Stimulated activated naive CD8-positive, alpha-beta T cell treated with anti-CD3 and anti-CD28 coated beads, Interleukin-15, Interleukin-2, amounts not matched to agents 100 ng/mL and 50 ng/mL, for 24 hours (primary cell): ENCODE measurements around the gene BIRC7.
A peak's percentile ranks its signal among the peaks of the same experiment; 100 is the strongest.

Experiments used
- H3K27ac Mint-ChIP-seq: one replicate; pipeline ENCODE4 v1.8.0; 2021; ENCODE audit warnings: mild to moderate bottlenecking, mixed read lengths
- H3K27me3 Mint-ChIP-seq: one replicate; pipeline ENCODE4 v1.8.0; 2021; ENCODE audit warnings: mixed read lengths
- H3K36me3 Mint-ChIP-seq: one replicate; pipeline ENCODE4 v1.8.0; 2021; ENCODE audit warnings: low read depth, mixed read lengths
- H3K4me1 Mint-ChIP-seq: one replicate; pipeline ENCODE4 v1.8.0; 2021; ENCODE audit warnings: low read depth, mixed read lengths
- H3K4me3 Mint-ChIP-seq: one replicate; pipeline ENCODE4 v1.8.0; 2021; ENCODE audit warnings: mild to moderate bottlenecking, mixed read lengths
- H3K9me3 Mint-ChIP-seq: one replicate; pipeline ENCODE4 v1.8.0; 2021; ENCODE audit warnings: mixed read lengths

The BIRC7 gene

GRCh38 chr20:63281742-63282665 is 46.3 kb downstream of the BIRC7 start:
- Mint-ChIP-seq H3K4me3 (no peak overlapping the region), H3K4me1 (no peaks in the 10 kb centered on the region), H3K36me3 (peaks cover 13% of the 10 kb centered on the region), H3K27me3 (no peaks in the 10 kb centered on the region), H3K9me3 (no peaks in the 10 kb centered on the region), H3K27ac (no peak overlapping the region)

- H3K27ac Mint-ChIP-seq = no peak overlapping the region
- no peaks in the 10 kb centered on the region for H3K27me3 Mint-ChIP-seq
- no peaks in the 10 kb centered on the region for H3K4me1 Mint-ChIP-seq
- no peak overlapping the region for H3K4me3 Mint-ChIP-seq
- H3K36me3 Mint-ChIP-seq = peaks cover 8% of the 10 kb centered on the region
- no peaks in the 10 kb centered on the region for H3K9me3 Mint-ChIP-seq
Measured at GRCh38 chr20:63282946-63283345, 47.2 kb downstream of the BIRC7 start.

- Mint-ChIP-seq H3K9me3 (no peaks in the 10 kb centered on the region), H3K4me1 (no peaks in the 10 kb centered on the region), H3K4me3 (peak overlapping the region; percentile 61), H3K36me3 (peaks cover 8% of the 10 kb centered on the region), H3K27me3 (no peaks in the 10 kb centered on the region), H3K27ac (peak overlapping the region; percentile 56)
Measured at GRCh38 chr20:63283397-63284082, 47.8 kb downstream of the BIRC7 start.

- Mint-ChIP-seq H3K36me3 (peaks cover 8% of the 10 kb centered on the region), H3K4me1 (no peaks in the 10 kb centered on the region), H3K9me3 (no peaks in the 10 kb centered on the region), H3K27ac (no peak overlapping the region), H3K27me3 (no peaks in the 10 kb centered on the region), H3K4me3 (peak overlapping the region; percentile 61)
Measured at GRCh38 chr20:63284083-63284440, 48.4 kb downstream of the BIRC7 start.

- Mint-ChIP-seq H3K36me3 (peaks cover 4% of the 10 kb centered on the region), H3K4me3 (peak overlapping the region; percentile 73), H3K27me3 (no peaks in the 10 kb centered on the region)
Measured at GRCh38 chr20:63284544-63284949, 48.8 kb downstream of the BIRC7 start.

GRCh38 chr20:63284981-63285524 is 49.3 kb downstream of the BIRC7 start:
- Mint-ChIP-seq H3K36me3 (peaks cover 4% of the 10 kb centered on the region), H3K27ac (no peak overlapping the region), H3K4me3 (peak overlapping the region; percentile 73), H3K4me1 (no peaks in the 10 kb centered on the region), H3K27me3 (no peaks in the 10 kb centered on the region), H3K9me3 (no peaks in the 10 kb centered on the region)

More at GRCh38 chr20:63284544-63284949, 48.8 kb downstream of the BIRC7 start:
- no peak overlapping the region for H3K27ac Mint-ChIP-seq
- H3K4me1 Mint-ChIP-seq = no peaks in the 10 kb centered on the region
- H3K9me3 Mint-ChIP-seq = no peaks in the 10 kb centered on the region

GRCh38 chr20:63285636-63286615 is 50.2 kb downstream of the BIRC7 start:
- Mint-ChIP-seq H3K4me3 (no peak overlapping the region), H3K4me1 (no peaks in the 10 kb centered on the region), H3K9me3 (no peaks in the 10 kb centered on the region), H3K27me3 (no peaks in the 10 kb centered on the region), H3K36me3 (no peaks in the 10 kb centered on the region), H3K27ac (no peak overlapping the region)

DNA sequence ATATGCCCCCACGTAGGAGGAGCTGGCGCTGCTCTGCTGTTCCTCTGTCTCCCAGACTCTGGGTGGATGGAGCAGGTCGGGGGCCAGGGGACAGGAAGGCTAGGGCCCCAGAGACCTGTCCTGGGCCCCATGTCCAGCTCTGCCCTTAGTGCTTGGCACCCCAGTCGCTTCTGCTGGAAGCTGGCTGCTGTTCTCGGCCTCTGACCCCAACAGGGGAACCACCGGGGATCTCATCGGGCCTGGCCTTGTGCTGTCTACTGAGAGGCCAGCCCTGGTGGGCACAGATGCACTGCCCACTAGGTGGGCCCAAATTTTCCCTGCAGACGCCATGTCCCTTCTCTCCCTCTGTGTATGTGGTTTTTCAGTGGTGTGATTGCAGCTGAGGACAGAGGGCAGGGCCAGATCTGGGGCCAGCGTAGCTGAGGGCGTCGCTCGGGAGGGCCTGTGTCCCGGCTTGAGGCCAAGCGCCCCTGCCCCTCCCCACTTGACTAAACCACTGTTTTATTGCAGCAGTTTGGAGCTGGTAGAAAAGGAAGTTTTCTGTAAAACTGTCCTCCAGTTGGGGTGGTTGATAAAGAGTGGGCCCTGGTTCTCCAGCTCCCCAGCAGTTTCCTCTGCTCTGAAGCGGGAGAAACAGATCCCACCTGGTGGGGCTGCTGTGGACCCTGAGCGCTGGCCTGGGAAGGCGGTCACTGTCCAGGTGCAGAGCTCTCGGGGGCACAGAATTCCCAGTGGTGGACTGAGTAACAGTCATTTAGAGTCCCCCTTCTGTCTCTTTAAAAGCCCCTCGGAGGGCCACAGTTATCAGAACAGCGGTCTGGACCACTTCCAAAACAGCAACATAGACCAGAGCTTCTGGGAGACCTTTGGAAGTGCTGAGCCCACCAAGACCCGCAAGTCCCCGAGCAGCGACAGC is 51.3 kb downstream of the BIRC7 start:
- no peaks in the 10 kb centered on the region for H3K36me3 Mint-ChIP-seq
- no peak overlapping the region for H3K4me3 Mint-ChIP-seq
- no peaks in the 10 kb centered on the region for H3K9me3 Mint-ChIP-seq
- H3K27ac Mint-ChIP-seq = no peak overlapping the region
- H3K4me1 Mint-ChIP-seq = no peaks in the 10 kb centered on the region
- H3K27me3 Mint-ChIP-seq = no peaks in the 10 kb centered on the region

- Mint-ChIP-seq H3K27me3 (no peaks in the 10 kb centered on the region), H3K27ac (no peak overlapping the region), H3K36me3 (no peaks in the 10 kb centered on the region), H3K4me3 (no peak overlapping the region), H3K9me3 (no peaks in the 10 kb centered on the region), H3K4me1 (no peaks in the 10 kb centered on the region)
Measured at GRCh38 chr20:63287697-63288580, 52.2 kb downstream of the BIRC7 start.

DNA sequence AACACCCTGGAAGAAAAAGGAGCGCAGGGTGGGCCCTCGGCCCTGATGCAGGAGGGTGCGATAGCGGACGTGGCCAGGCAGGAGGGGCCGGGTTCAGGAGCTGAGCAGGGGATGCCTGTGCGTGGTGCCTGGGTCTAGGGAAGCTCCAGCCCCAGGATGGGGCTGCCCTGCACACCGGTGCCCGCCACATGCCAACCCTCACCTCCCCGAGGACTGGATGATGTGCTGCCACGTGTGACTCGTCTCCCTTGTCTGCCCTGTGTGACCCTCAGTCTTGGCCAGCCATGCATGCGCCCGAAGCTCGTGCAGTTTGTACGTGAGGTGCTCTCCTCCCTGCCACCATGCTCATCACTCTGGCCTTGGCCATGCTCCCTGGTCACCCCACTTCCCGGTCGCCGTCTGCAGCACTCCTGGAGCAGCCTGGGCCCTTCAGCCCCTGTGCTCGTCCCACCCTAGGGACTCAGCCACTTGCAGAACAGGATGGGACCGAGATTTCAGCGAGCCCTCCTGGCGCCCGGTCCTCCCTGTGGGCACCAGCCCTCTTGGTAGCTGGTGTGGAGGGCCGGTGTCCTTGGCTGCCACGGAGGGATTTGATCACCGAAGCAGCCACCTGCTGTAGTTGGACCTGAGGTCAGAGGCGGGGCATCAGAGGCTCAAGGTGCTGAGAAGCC is 53.0 kb downstream of the BIRC7 start:
- H3K27ac Mint-ChIP-seq = no peak overlapping the region
- no peaks in the 10 kb centered on the region for H3K36me3 Mint-ChIP-seq
- H3K4me1 Mint-ChIP-seq = no peaks in the 10 kb centered on the region
- no peak overlapping the region for H3K4me3 Mint-ChIP-seq
- no peaks in the 10 kb centered on the region for H3K9me3 Mint-ChIP-seq
- H3K27me3 Mint-ChIP-seq = no peaks in the 10 kb centered on the region

GRCh38 chr20:63289311-63290135 is 53.8 kb downstream of the BIRC7 start:
- no peak overlapping the region for H3K27ac Mint-ChIP-seq
- no peaks in the 10 kb centered on the region for H3K4me1 Mint-ChIP-seq
- H3K27me3 Mint-ChIP-seq = no peaks in the 10 kb centered on the region
- H3K4me3 Mint-ChIP-seq = no peak overlapping the region
- H3K36me3 Mint-ChIP-seq = no peaks in the 10 kb centered on the region
- no peaks in the 10 kb centered on the region for H3K9me3 Mint-ChIP-seq
